Fibroblast of the aortic adventitia (primary cell): Measurements from ENCODE around the gene QSOX1. TPM values are rescaled to one million over a fixed set of nuclear protein-coding genes. Genes with fewer than 3 reads are reported as not detected.

Experiments used
- DNase-seq: peaks from one replicate; pipeline ENCODE4 v3.0.0-alpha.2; 2010; ENCODE audit warnings: low read depth
- H3K4me3 ChIP-seq: 2 replicates; pipeline ENCODE4 v1.5.1; 2011; ENCODE audit warnings: low read depth, mild to moderate bottlenecking, control low read depth, low read length, moderate library complexity
- total RNA-seq: library from RNA; depleted of rRNA; stranded (reverse); fragments of >200 nt; gene quantifications from 2 replicates; pipeline ENCODE4 v1.2.3, GENCODE V29; 2012; ENCODE audit warnings: low replicate concordance
- TF ChIP-seq, protein P1 (sequence below): IDR thresholded peaks from 2 replicates; pipeline ENCODE4 v1.5.1; 2011; ENCODE audit warnings: mild to moderate bottlenecking, low read length, control low read depth, inconsistent platforms; ENCODE audit not compliant: insufficient read depth

The QSOX1 gene, protein sequence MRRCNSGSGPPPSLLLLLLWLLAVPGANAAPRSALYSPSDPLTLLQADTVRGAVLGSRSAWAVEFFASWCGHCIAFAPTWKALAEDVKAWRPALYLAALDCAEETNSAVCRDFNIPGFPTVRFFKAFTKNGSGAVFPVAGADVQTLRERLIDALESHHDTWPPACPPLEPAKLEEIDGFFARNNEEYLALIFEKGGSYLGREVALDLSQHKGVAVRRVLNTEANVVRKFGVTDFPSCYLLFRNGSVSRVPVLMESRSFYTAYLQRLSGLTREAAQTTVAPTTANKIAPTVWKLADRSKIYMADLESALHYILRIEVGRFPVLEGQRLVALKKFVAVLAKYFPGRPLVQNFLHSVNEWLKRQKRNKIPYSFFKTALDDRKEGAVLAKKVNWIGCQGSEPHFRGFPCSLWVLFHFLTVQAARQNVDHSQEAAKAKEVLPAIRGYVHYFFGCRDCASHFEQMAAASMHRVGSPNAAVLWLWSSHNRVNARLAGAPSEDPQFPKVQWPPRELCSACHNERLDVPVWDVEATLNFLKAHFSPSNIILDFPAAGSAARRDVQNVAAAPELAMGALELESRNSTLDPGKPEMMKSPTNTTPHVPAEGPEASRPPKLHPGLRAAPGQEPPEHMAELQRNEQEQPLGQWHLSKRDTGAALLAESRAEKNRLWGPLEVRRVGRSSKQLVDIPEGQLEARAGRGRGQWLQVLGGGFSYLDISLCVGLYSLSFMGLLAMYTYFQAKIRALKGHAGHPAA
- total RNA-seq, result 261 and 1,037 TPM in 2 replicates

DNA sequence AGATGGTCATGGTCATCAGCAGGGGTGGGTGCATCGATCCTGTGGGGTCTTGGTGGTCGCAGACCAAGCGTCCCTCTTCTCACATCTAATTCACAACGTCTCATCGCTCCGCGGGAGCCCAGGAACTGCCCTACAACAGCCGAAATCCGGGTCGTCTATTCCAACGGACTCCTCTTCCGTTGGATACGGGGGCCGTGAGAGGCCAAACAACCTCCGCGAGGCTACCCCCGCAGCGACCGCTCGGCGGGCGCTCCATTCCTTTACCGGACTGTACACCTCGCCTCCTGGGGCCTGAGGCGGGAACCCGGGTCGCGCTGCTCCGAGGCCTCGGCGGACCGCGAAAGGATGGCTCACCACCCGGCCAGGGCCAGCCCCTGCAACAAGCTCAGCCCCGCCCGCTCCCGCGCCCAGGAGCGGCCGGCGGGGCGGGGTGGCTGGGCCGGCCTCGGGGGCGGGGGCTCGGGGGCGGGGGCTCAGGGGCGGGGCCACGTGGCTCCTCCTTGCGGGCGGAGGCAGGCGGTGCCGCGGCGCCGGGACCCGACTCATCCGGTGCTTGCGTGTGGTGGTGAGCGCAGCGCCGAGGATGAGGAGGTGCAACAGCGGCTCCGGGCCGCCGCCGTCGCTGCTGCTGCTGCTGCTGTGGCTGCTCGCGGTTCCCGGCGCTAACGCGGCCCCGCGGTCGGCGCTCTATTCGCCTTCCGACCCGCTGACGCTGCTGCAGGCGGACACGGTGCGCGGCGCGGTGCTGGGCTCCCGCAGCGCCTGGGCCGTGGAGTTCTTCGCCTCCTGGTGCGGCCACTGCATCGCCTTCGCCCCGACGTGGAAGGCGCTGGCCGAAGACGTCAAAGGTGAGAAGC is at the start of gene QSOX1:
QSOX1 (plus strand) TSS at position 545 of the 857 bp plus-strand sequence; CDS start at position 584, 39 bp downstream.
- peak within 1 kb of the TSS; percentile 94 for H3K4me3 ChIP-seq
- DNase-seq, result peak; percentile 81
- TF ChIP-seq, protein P1, sequence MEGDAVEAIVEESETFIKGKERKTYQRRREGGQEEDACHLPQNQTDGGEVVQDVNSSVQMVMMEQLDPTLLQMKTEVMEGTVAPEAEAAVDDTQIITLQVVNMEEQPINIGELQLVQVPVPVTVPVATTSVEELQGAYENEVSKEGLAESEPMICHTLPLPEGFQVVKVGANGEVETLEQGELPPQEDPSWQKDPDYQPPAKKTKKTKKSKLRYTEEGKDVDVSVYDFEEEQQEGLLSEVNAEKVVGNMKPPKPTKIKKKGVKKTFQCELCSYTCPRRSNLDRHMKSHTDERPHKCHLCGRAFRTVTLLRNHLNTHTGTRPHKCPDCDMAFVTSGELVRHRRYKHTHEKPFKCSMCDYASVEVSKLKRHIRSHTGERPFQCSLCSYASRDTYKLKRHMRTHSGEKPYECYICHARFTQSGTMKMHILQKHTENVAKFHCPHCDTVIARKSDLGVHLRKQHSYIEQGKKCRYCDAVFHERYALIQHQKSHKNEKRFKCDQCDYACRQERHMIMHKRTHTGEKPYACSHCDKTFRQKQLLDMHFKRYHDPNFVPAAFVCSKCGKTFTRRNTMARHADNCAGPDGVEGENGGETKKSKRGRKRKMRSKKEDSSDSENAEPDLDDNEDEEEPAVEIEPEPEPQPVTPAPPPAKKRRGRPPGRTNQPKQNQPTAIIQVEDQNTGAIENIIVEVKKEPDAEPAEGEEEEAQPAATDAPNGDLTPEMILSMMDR, result peak; percentile 2

DNA sequence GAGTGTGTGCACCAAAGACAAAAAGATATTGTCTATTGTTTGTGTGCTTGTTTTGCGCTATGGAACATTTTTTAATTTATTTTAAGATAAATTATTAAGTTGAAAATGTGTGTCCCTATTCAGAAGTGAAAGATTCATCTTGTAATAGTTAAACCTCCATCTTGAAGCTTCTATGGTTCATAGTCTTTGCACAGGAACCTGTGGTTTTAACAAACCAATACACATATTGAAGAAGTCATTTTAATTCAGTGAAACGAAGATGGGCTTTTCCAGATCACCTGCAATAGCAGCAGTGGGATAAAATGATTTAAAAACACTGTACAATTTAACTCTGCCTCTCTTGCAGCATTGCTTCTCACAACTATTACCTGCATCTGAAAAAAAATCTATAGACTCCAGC is 42.6 kb upstream of the QSOX1 start:
- TF ChIP-seq, protein P1, result no peak
- no peak for DNase-seq
- no peak overlapping the region for H3K4me3 ChIP-seq

DNA sequence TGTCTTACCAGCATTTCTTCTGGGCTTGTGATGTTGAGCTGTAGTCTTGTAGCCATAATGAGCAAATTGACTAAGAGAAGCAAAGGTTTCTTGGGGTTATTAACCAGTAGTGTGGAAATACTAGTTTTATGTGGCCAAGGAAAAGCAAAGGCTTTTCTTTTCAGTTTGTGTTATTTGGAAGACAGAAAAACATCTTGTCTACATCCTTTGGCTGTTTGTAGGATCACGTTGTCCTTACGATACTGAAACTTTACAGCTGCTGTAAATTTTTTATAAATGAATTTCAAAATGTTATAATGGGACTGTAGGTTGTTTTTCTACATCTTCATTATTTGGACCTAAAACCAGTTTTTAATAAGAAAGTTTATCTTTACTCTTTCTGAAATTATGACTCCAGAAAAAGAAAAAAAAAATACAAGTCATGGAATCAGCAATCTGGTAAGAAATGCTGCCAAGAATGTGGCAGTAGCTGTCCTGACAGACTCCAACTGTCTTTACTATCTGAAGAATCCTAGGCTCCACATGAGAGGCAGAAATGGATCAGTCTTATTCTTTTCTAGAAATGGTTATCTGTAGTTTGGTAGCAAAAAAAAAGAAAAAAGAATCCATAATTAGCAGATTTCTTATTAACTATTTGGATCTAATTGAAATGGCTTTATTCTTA is 41.6 kb upstream of the QSOX1 start:
- DNase-seq, result peak; percentile 75
- TF ChIP-seq, protein P1, result no peak
- H3K4me3 ChIP-seq, result no peak overlapping the region

GRCh38 chr1:180114396-180114945 is 40.2 kb upstream of the QSOX1 start:
- no peak for DNase-seq
- TF ChIP-seq, protein P1, result no peak
- no peak overlapping the region for H3K4me3 ChIP-seq

GRCh38 chr1:180116964-180117763 is 37.5 kb upstream of the QSOX1 start:
- TF ChIP-seq, protein P1, result no peak
- DNase-seq, result peak; percentile 84
- H3K4me3 ChIP-seq, result no peak overlapping the region
